Central memory CD8-positive, alpha-beta T cell (primary cell): ENCODE data around the gene PTRH1.
A peak's percentile ranks its signal among the peaks of the same experiment; 100 is the strongest.

Experiments used
- ATAC-seq: fragments of 150-1000 bp; cut with Tn5 transposase; replicated peaks from 2 replicates; pipeline ENCODE4 v1.10.0; 2022; ENCODE audit warnings: mild to moderate bottlenecking, moderate FRiP score, moderate number of reproducible peaks; ENCODE audit not compliant: poor library complexity, severe bottlenecking; ENCODE audit errors: extremely low read depth
- DNase-seq, 2 donors: peaks; one replicate each; pipeline ENCODE4 v3.0.0; 2021; ENCODE audit warnings: low spot score in 2 of 2
- H3K27ac Mint-ChIP-seq: one replicate; pipeline ENCODE4 v1.8.0; 2022; ENCODE audit warnings: low read depth, mild to moderate bottlenecking, moderate library complexity, mixed read lengths
- H3K27me3 Mint-ChIP-seq: one replicate; pipeline ENCODE4 v1.8.0; 2022; ENCODE audit warnings: mixed read lengths
- H3K36me3 Mint-ChIP-seq: one replicate; pipeline ENCODE4 v1.8.0; 2022; ENCODE audit warnings: mild to moderate bottlenecking, moderate library complexity, mixed read lengths; ENCODE audit not compliant: insufficient read depth
- H3K4me1 Mint-ChIP-seq: one replicate; pipeline ENCODE4 v1.8.0; 2022; ENCODE audit warnings: mixed read lengths
- H3K4me3 Mint-ChIP-seq: one replicate; pipeline ENCODE4 v1.8.0; 2022; ENCODE audit warnings: mild to moderate bottlenecking, moderate library complexity, mixed read lengths
- H3K9me3 Mint-ChIP-seq: one replicate; pipeline ENCODE4 v1.8.0; 2022; ENCODE audit warnings: mixed read lengths

Gene PTRH1

DNA sequence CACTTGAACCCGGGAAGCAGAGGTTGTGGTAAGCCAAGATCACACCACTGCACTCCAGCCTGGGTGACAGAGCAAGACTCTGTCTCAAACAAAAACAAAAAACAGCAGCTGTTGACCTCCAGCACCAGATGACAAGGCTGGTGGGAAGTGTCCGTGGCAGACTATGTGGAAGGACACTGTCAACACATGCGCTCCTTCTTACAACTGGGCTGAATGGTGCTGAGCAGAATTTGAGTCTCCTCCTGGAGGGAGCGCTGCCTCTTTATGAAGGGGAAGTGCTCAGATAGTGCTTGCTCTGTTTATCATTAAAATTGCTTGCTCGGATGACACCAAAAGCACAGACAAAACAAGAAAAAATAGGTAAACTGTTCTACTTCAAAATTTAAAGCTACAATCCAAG is 17.9 kb downstream of the PTRH1 start:
- no peaks in the 10 kb centered on the region for H3K27me3 Mint-ChIP-seq
- no peaks in the 10 kb centered on the region for H3K9me3 Mint-ChIP-seq
- peaks cover 4% of the 10 kb centered on the region for H3K36me3 Mint-ChIP-seq
- peaks cover 14% of the 10 kb centered on the region for H3K4me1 Mint-ChIP-seq
- H3K27ac Mint-ChIP-seq = no peak overlapping the region
- no peak for ATAC-seq
- no peak for DNase-seq
- no peak overlapping the region for H3K4me3 Mint-ChIP-seq

DNA sequence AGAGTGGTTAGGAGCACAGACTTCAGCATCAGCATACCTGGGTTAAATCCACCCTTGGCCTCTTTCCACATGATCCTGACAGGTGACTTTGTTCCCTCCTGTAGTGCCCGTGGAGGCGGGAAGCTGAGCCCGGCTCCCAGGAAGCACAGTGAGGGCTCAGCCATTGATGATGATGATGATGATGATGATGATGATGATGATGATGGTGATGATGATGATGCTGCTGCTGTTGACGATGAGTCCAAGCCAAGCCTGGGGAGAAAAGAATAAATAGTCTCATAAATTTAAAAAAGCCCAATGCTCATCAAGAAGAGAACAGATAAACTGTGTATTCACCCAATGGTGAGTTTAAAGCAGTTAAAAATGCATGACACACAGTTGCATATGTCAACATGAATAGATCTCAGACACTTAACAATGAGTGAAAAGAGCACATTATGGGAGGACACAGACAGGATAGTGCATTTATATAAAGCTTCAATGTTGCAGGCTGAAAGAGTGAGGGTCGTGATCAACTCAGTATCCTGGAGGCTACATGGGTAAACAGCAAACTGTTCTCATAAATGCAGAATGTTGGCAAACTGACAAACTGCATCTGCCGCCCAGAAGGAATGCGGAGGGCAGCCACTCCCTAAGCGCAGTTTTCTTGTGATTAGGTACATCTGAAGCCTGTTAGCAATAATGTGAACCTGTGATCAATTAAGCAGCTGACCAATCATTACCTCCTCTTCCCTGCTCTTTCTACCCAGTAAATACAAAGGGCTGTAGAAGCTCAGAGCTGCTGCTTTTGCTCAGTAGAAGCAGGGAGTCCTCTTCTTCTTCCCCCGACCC is 20.4 kb downstream of the PTRH1 start:
- Mint-ChIP-seq H3K36me3 (peaks cover 4% of the 10 kb centered on the region), H3K27ac (peak overlapping the region; percentile 67), H3K27me3 (no peaks in the 10 kb centered on the region), H3K9me3 (no peaks in the 10 kb centered on the region), H3K4me3 (no peak overlapping the region), H3K4me1 (peaks cover 10% of the 10 kb centered on the region)
- DNase-seq (no peak), ATAC-seq (no peak)

DNA sequence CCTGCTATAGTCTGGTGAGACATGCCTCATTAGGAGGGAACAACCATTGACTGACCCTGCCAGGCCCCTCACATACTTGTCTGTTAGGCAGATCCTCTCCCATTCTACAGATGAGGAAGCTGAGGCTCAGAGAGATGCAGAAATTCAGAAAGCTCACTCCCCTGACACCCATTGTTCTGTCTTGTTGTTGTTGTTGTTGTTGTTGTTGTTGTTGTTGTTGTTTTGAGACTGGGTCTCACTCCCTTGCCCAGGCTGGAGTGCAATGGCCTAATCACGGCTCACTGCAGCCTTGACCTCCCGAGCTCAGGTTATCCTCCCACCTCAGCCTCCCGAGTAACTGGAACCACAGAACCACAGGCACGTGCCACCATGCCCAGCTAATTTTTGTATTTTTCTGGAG is 21.8 kb downstream of the PTRH1 start:
- no peak for ATAC-seq
- Mint-ChIP-seq H3K36me3 (peaks cover 2% of the 10 kb centered on the region), H3K9me3 (no peaks in the 10 kb centered on the region), H3K4me3 (no peak overlapping the region), H3K27ac (no peak overlapping the region), H3K4me1 (no peaks in the 10 kb centered on the region), H3K27me3 (no peaks in the 10 kb centered on the region)
- DNase-seq = no peak

- no peaks in the 10 kb centered on the region for H3K9me3 Mint-ChIP-seq
- no peaks in the 10 kb centered on the region for H3K4me1 Mint-ChIP-seq
- no peaks in the 10 kb centered on the region for H3K27me3 Mint-ChIP-seq
- no peak overlapping the region for H3K4me3 Mint-ChIP-seq
- ATAC-seq (no peak), DNase-seq (no peak)
- H3K36me3 Mint-ChIP-seq = no peaks in the 10 kb centered on the region
- H3K27ac Mint-ChIP-seq = no peak overlapping the region
Measured at GRCh38 chr9:127693143-127693542, 22.3 kb downstream of the PTRH1 start.

GRCh38 chr9:127692071-127692470 is 23.4 kb downstream of the PTRH1 start:
- Mint-ChIP-seq H3K4me3 (no peak overlapping the region), H3K27ac (no peak overlapping the region), H3K9me3 (no peaks in the 10 kb centered on the region), H3K36me3 (no peaks in the 10 kb centered on the region), H3K4me1 (no peaks in the 10 kb centered on the region), H3K27me3 (no peaks in the 10 kb centered on the region)
- no peak for DNase-seq
- no peak for ATAC-seq

DNA sequence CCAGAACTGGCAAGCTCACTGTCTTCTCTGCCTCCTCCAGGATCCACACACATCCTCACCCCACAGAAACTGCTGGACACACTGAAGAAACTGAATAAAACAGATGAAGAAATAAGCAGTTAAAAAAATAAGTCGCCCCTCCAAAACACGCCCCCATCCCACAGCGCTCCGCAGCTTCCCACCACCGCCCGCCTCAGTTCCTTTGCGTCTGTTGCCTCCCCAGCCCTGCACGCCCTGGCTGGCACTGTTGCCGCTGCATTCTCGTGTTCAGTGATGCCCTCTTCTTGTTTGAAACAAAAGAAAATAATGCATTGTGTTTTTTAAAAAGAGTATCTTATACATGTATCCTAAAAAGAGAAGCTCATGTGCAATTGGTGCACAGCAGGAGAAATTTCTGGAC is 24.7 kb downstream of the PTRH1 start:
- Mint-ChIP-seq H3K9me3 (no peaks in the 10 kb centered on the region), H3K27ac (no peak overlapping the region), H3K36me3 (no peaks in the 10 kb centered on the region), H3K4me3 (no peak overlapping the region), H3K27me3 (no peaks in the 10 kb centered on the region), H3K4me1 (no peaks in the 10 kb centered on the region)
- no peak for ATAC-seq
- no peak for DNase-seq

GRCh38 chr9:127689329-127690000 is 26.0 kb downstream of the PTRH1 start:
- Mint-ChIP-seq H3K36me3 (no peaks in the 10 kb centered on the region), H3K27ac (no peak overlapping the region), H3K9me3 (no peaks in the 10 kb centered on the region), H3K4me3 (no peak overlapping the region), H3K4me1 (no peaks in the 10 kb centered on the region), H3K27me3 (no peaks in the 10 kb centered on the region)
- DNase-seq = no peak
- ATAC-seq = no peak

GRCh38 chr9:127686461-127687393 is 28.7 kb downstream of the PTRH1 start:
- DNase-seq (no peak), ATAC-seq (no peak)
- Mint-ChIP-seq H3K4me1 (no peaks in the 10 kb centered on the region), H3K9me3 (no peaks in the 10 kb centered on the region), H3K27me3 (no peaks in the 10 kb centered on the region), H3K4me3 (no peak overlapping the region), H3K27ac (no peak overlapping the region), H3K36me3 (peaks cover 1% of the 10 kb centered on the region)

GRCh38 chr9:127684576-127684975 is 30.9 kb downstream of the PTRH1 start:
- Mint-ChIP-seq H3K4me1 (no peaks in the 10 kb centered on the region), H3K27ac (no peak overlapping the region), H3K36me3 (peaks cover 1% of the 10 kb centered on the region), H3K9me3 (no peaks in the 10 kb centered on the region), H3K4me3 (no peak overlapping the region), H3K27me3 (peaks cover 20% of the 10 kb centered on the region)
- DNase-seq = no peak
- no peak for ATAC-seq

- no peak for DNase-seq
- Mint-ChIP-seq H3K9me3 (no peaks in the 10 kb centered on the region), H3K27ac (no peak overlapping the region), H3K4me1 (no peaks in the 10 kb centered on the region), H3K27me3 (peaks cover 29% of the 10 kb centered on the region), H3K36me3 (peaks cover 1% of the 10 kb centered on the region), H3K4me3 (no peak overlapping the region)
- no peak for ATAC-seq
Measured at GRCh38 chr9:127683723-127684122, 31.7 kb downstream of the PTRH1 start.

GRCh38 chr9:127682351-127683136 is 32.9 kb downstream of the PTRH1 start:
- no peak for DNase-seq
- no peak for ATAC-seq
- Mint-ChIP-seq H3K27me3 (peaks cover 31% of the 10 kb centered on the region), H3K27ac (no peak overlapping the region), H3K4me1 (no peaks in the 10 kb centered on the region), H3K9me3 (no peaks in the 10 kb centered on the region), H3K36me3 (peaks cover 1% of the 10 kb centered on the region), H3K4me3 (no peak overlapping the region)

GRCh38 chr9:127680846-127681245 is 34.6 kb downstream of the PTRH1 start:
- Mint-ChIP-seq H3K4me3 (no peak overlapping the region), H3K9me3 (no peaks in the 10 kb centered on the region), H3K27ac (no peak overlapping the region), H3K27me3 (peaks cover 31% of the 10 kb centered on the region), H3K36me3 (peaks cover 1% of the 10 kb centered on the region), H3K4me1 (no peaks in the 10 kb centered on the region)
- ATAC-seq (no peak), DNase-seq (no peak)
